GM23248 (cell line): ENCODE results near the gene CPLANE1.

Experiments used
- EZH2 ChIP-seq: fragments of 200-600 bp; sonication (generic); IDR thresholded peaks from 2 replicates; pipeline ENCODE4 v1.6.1; 2018; ENCODE audit warnings: antibody characterized with exemption, mild to moderate bottlenecking; ENCODE audit not compliant: insufficient read depth, poor library complexity, severe bottlenecking
- EZH2phosphoT487 ChIP-seq: fragments of 200-600 bp; sonication (generic); IDR thresholded peaks from 2 replicates; pipeline ENCODE4 v1.6.1; 2018; ENCODE audit warnings: antibody characterized with exemption, moderate library complexity, mild to moderate bottlenecking, low read depth; ENCODE audit not compliant: insufficient read depth

- TF ChIP-seq EZH2: no peak
- TF ChIP-seq EZH2phosphoT487: no peak
Measured at GRCh38 chr5:37064442-37064841, 184.7 kb downstream of the CPLANE1 start.
